Neural progenitor cell (in vitro differentiated cells): Measurements from ENCODE around the gene C10orf71.

Source experiments
- CTCF ChIP-seq: fragments of 200-600 bp; sonication (generic); IDR thresholded peaks from 2 replicates; pipeline ENCODE4 v1.5.1; 2017; ENCODE audit warnings: antibody characterized with exemption, mild to moderate bottlenecking
- EZH2 ChIP-seq: fragments of 200-600 bp; sonication (generic); IDR thresholded peaks from 2 replicates; pipeline ENCODE4 v1.6.1; 2017; ENCODE audit warnings: antibody characterized with exemption, mild to moderate bottlenecking, moderate library complexity
- EZH2phosphoT487 ChIP-seq: fragments of 200-600 bp; sonication (generic); IDR thresholded peaks from 2 replicates; pipeline ENCODE4 v1.6.1; 2017; ENCODE audit warnings: antibody characterized with exemption

GRCh38 chr10:49330127-49330665 is 31.2 kb downstream of the C10orf71 start:
- TF ChIP-seq EZH2 = no peak
- no peak for TF ChIP-seq CTCF
- no peak for TF ChIP-seq EZH2phosphoT487
